Measurements from ENCODE around the gene KIF26A. TPM values are rescaled to one million over a fixed set of nuclear protein-coding genes. Genes with fewer than 3 reads are reported as not detected.
"Not testable (repeated sequence)": the region's sequence is repeated elsewhere in the genome, so short reads cannot be mapped to it uniquely, and the experiment has no call there.

KIF26A gene
- total RNA-seq, 1 experiment from 2014 or later = not detected

DNA sequence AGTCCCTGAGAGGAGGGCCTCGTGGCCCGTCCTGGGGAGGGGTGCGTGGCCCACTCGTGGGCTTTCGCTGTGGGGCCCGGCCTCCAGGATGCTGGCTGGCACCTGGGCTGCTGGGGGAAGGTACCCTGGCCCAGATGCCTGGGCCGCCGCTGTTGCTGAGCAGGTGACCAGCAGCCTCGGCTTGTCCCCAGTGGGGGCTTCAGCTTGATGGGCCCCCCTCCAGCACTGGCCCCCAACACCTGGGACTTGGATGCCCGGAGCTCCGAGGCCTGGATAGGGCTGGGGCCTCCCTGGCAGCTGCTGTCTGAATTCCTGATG, 10.8 kb downstream of the KIF26A start:
- in situ Hi-C loops (cut with HindIII; ENCODE audit: low pct_unique_long_range_greater_than_20kb, low sequenced_read_pairs) = no loop called here
- DNase-seq (ENCODE audit: low read depth) = no peak

DNA sequence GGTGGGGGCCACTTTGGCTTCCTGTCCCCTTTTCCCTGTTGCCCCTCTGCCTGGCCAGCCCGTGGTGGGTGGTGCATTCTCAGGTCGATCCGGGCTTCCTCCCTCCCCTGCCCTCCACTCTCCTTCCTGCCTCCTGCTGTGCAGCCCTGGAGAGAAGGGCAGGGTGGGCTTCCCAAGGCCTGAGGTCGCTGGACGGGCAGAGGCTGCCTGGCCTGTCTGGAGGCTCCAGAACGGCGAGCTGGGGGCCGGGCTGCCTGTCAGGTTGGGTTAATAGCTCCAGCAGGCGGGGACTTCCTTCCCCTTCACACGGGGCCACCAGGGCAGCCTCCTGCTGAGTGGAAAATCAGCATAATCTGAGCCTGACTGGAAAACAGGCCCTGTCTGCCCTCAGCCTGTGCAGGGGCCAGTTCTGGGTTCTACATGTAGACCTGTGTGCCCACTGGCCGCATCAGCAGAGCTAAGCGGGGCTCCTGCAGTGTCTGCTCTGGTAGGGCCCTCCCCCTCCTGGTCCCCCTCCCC, 11.3 kb downstream of the KIF26A start:
- DNase-seq (ENCODE audit: low read depth) = no peak
- in situ Hi-C loops (cut with HindIII; ENCODE audit: low pct_unique_long_range_greater_than_20kb, low sequenced_read_pairs) = no loop called here

DNA sequence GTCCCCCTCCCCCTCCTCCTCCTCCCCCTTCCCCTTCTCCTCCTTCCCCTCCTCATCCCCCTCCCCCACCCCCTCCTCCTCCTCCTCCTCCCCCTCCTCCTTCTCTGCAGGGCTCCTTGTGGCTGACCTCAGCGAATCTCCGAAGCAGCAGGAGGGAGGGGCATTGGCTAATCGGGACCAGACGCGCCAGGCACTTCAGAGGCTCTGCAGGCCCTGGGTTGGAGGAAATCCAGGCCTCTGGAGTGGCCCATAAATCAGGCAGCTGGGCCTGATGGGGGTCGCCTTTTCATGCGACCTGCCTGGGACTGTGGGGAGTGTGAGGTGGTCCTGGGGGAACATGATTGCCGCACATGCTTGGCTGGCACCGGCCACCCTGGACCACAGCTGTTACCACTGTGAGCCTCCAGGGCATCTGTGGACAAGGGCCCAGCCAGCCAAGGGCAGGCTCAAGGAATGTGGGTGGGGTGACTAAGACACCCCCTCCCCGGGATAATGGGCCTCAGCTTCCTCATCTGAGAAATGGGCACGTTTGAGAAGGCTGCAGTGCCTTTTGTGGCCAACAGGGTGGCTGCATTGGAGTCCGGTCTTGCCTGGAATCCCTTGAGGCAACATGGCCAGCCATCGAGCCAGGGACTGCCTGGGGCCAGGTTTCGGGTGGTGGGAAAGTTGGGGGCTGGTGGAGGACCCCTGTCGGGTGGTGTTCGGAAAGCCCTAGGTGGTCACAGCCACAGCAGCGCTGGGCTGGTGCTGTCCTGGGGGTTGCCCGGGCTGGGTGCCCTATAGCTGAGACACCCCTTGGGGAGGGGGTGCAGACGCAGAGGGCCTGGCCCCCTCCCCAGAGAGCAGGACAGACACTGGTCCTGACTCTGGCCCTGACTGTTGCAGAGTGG, 12.0 kb downstream of the KIF26A start:
- in situ Hi-C loops (cut with HindIII; ENCODE audit: low pct_unique_long_range_greater_than_20kb, low sequenced_read_pairs) = no loop called here
- DNase-seq (ENCODE audit: low read depth) = no peak

DNA sequence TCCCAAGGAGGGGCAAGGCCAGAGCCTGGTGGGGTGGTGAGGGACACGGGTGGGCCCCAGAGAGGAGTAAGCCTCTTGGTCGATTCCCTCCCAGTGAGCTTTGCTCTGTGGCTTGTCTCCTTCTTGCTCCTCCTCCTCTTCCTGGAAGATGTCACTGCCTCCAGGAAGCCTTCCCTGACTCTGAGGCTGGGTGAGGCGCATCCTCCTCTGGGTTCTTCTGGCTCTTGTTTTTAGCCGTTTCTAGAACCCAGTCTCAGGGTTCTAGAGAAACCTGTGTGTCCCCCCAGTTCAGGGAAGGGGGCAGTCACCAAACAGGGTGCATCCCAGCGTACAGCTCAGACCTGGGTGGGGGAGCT, 12.6 kb downstream of the KIF26A start:
- no peak for DNase-seq (ENCODE audit: low read depth)
- in situ Hi-C loops (cut with HindIII; ENCODE audit: low pct_unique_long_range_greater_than_20kb, low sequenced_read_pairs) = no loop called here

DNA sequence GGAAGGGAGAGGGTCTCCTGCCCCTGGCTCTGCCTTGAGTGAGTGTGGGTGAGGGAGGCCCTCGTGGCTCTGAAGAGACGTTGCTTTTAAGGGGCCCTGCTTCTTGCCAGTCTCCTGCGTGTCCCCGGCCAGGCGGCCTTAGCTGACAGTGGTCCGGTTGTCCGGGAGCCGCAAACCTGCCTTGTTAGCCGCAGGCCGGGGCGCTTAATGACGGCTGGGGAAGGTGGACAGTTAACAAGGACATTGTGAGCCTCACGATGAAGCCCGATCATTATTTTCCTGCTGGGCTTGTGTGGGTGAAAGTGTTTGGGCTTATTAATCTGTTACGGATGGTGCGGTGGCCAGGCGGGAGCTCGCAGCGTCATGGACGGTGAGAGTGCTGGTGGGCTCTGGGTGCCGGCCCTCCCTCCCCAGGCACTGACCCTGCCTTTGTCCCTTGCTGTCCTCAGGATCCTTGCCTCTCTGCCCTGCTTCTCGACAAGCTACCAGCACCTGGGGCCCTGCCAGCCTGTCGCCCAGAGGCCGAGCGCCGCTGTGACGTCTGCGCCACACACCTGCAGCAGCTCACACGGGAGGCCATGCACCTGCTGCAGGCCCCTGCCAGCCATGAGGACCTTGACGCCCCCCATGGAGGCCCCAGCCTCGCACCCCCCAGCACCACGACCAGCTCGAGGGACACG, 13.3 kb downstream of the KIF26A start:
- no peak for DNase-seq (ENCODE audit: low read depth)
- in situ Hi-C loops (cut with HindIII; ENCODE audit: low pct_unique_long_range_greater_than_20kb, low sequenced_read_pairs) = no loop called here

DNA sequence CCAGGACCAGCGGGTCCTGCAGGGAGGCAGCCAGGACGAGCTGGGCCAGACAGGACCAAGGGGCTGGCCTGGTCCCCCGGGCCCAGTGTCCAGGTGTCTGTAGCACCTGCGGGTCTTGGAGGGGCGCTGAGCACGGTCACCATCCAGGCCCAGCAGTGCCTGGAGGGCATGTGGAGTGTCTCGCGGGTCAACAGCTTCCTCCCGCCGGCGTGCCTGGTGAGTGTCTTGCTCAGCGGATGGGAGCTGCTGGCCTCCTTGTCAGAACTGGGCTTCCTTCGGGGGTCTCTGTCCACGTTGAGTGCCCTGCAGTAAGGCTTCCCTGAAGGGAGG, 13.8 kb downstream of the KIF26A start:
- in situ Hi-C loops (cut with HindIII; ENCODE audit: low pct_unique_long_range_greater_than_20kb, low sequenced_read_pairs) = no loop called here
- DNase-seq (ENCODE audit: low read depth) = no peak

DNA sequence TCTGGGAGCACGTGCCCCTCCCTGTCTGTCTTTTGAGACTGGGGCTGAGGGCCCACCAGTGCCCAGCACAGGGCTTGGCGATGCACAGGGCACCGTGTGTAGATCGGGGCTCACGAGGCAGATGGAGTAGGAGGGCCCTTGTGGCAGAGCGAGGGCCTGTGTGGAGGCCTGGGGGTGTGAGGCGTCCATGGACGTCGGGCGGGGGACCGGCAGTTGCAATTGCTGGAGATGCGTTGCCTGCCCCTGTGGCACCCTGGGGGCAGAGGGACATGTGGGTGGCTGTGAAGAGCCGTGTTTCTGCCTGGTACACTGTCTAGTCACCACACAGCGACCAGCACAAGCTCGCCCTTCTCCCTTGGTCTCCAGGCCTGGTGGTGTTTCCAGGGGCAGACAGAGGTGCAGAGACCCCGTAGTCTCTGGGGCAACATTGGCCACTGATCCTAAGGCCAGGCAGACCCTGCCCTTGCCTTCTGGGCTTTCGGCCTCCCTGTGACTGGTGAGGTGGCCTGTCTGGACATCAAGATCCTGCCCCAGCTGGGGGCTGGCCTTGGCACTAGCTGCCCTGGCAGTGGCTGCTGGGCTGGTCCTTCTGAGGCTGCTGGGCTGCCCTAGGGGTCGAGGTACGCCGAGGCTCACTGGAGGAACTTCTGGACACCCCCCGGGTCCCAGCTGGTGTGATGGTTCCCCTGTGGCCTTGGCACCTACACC, 14.5 kb downstream of the KIF26A start:
- in situ Hi-C loops (cut with HindIII; ENCODE audit: low pct_unique_long_range_greater_than_20kb, low sequenced_read_pairs) = no loop called here

DNA sequence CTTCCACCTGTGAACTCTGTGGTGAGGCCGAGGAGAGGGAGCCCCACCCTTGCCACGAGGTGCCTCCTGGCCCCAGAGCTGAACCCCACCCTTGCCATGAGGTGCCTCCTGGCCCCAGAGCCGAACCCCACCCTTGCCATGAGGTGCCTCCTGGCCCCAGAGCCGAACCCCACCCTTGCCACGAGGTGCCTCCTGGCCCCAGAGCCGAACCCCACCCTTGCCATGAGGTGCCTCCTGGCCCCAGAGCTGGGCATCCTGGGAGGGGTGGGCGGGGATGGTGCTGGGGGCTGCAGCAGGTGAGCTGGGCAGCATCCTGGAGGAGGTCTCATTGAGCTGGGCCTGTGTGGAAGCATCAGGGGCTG, 15.0 kb downstream of the KIF26A start:
- DNase-seq (ENCODE audit: low read depth); in situ Hi-C loops (cut with HindIII; ENCODE audit: low pct_unique_long_range_greater_than_20kb, low sequenced_read_pairs): not testable (repeated sequence)

More for the DNA sequence above, 14.5 kb downstream of the KIF26A start:
- no peak for DNase-seq (ENCODE audit: low read depth)

DNA sequence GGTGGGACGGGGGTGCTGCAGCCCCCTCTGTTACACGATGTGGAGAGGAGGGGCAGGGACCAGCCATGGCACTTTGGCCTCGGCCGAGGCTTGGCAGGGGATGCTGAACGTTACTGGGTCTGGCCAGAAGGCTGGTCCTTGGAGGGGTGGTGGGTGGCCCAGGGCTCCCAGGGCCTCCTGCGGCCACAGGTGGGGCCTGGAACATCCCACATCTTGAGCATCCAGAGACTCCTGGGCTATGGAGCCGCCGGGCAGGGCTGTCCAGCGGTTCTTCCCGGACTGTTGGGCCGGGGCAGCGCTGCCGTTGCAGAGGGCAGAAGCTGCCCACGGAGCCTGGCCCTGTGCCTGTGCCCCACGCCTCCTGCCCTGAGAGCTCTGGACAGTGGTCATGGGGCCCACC, 15.9 kb downstream of the KIF26A start:
- in situ Hi-C loops (cut with HindIII; ENCODE audit: low pct_unique_long_range_greater_than_20kb, low sequenced_read_pairs) = no loop called here

DNA sequence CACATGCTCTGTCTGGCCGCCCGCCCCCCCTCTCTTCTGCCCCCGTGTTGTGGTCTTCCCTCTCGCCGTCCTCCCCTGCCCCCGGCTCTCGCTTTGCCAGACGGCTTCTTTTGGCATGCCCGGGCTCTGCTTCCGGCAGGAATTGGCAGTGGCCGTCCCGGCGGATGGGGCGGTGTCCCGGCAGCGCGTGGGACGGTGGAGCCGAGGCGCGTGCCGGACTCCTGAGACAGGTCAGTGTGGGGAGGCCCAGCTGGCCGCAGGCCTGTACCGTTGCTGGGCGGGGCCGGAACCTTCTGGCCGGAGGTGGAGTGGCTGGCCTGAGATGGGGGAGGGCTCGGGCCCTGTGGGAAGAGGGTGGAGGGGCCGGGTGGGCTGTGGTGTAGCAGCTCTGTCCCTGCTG, 17.1 kb downstream of the KIF26A start:
- DNase-seq (ENCODE audit: low read depth) = no peak
- in situ Hi-C loops (cut with HindIII; ENCODE audit: low pct_unique_long_range_greater_than_20kb, low sequenced_read_pairs) = no loop called here

More for the DNA sequence above, 15.9 kb downstream of the KIF26A start:
- DNase-seq (ENCODE audit: low read depth) = no peak

DNA sequence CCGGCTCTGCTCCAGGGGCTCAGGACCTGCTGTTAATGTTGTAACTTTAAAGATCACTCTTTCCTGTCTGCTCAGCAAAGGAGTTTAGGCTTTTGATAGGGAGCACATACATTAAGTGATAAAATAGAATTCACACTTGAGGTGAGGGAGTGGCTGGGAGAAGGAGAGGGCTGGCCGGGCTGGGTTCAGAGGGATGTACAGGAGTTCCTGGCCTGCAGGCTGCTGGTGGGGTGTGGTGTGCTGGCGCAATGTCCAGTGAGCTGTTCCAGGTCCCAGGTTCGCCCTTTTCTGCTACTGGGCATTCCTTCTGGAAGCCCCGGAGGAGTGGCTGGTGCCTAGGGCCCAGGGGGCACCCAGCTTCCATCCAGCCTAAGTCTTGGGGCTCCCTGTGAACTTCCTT, 17.8 kb downstream of the KIF26A start:
- in situ Hi-C loops (cut with HindIII; ENCODE audit: low pct_unique_long_range_greater_than_20kb, low sequenced_read_pairs) = no loop called here
- DNase-seq (ENCODE audit: low read depth) = no peak

DNA sequence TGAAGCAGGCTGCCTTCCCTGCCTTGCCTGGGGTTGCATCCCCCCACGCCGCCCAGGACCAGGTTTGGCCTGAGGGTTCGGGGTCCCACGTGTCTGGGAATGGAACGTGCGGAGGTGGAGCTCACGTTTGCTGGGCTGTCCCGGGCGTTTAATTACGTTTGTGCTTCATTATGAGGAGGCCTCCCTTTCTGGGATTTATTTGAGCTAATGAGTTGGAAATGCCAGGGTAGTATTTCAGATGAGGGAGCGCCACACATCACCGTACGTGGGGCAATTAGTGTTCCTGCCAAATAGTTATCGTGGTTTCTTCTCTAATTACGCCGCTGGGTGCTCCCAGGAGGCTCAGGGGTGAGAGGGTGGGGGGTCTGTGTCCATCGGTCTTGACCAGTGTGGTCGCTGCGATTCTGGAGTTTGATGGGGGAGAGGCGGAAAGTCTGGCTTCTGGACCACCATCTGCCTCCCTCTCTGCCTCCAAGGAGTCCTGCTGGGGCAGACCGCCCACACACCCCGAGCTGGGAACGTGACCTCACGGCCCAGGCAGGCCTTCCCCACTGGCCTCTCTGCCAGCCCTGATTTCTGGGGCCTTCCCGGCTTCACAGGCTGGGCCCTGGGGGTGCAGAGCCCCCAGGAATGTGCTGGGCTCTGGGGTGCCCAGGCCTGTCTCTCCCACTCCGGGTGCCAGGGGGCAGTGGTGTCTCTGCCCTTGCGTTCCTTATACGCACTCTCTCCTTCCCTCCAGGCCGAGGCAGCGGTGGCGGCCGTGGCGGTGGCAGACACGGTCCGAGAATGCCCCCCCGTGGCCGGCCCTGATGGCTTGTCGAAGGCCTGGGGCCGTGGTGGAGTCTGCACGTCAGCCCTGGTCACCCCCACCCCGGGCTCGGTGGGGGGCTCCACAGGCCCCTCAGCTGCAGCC, 18.9 kb downstream of the KIF26A start:
- no peak for DNase-seq (ENCODE audit: low read depth)
- in situ Hi-C loops (cut with HindIII; ENCODE audit: low pct_unique_long_range_greater_than_20kb, low sequenced_read_pairs) = no loop called here

DNA sequence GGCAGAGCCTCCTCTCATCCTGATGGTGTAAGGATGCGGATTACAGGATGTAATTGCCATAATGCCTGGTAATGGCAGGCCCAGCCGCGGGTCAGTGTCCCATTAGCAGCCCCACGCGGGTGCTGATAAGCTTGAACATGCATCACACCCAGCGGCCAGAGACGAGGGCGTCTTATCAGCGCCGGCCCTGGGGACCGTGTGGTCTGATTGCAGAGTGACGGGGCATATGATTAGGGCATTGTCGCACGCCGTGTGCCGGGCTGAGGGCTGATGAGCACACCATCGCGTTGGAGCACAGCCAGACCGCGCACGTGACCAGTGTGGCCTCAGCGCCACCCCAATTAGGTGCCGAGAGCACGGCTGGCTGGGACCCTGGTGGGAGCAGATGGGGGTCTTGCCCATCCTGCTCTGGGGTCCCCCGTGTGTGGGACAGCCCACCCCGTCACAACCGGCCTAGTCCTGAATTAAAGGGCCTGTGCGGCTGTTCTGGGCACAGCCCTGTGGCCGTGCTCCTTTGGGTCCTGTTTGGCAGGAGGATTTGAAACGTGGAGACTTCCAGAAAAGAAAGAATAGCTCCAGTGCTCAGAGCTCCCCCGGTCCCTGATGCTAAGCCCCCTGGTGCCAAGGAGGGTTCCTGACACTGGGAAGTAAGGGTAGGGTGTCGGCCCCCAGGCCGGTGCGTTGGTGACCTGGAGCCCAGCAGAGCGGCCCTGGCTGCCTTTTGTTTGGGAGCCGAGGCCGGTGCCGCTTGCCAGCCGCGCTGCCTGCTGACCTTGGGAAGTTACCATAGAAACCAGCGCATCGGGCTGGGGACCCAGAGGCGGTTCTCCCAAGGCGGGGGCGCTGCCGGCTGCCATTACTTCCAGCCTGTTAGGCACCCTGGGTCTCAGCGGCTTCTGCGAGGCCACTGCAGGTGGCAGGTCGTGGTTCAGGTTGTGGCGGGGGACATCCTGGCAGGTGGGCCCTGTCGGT, 20.7 kb downstream of the KIF26A start:
- no peak for DNase-seq (ENCODE audit: low read depth)
- in situ Hi-C loops (cut with HindIII; ENCODE audit: low pct_unique_long_range_greater_than_20kb, low sequenced_read_pairs) = no loop called here

DNA sequence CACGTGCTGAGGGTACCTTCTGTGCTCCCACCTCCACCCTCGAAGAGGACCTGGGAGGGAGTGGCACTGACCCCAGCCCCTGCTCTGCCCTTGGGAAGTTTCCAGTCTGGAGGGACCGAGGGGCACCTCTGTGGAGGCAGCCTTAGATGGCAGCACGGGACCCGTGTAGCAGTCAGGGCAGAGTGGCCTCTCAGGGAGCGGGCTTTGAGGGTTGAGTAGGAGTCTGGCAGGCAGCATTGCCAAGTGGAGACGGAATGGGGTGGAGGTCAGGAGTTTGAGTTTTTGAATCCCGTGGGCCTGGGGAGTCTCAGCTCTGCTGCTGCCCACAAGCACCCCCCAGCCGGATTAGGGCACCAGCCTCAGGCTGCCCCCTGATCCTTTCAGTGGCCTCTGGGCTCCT, 21.6 kb downstream of the KIF26A start:
- no peak for DNase-seq (ENCODE audit: low read depth)
- in situ Hi-C loops (cut with HindIII; ENCODE audit: low pct_unique_long_range_greater_than_20kb, low sequenced_read_pairs) = no loop called here

DNA sequence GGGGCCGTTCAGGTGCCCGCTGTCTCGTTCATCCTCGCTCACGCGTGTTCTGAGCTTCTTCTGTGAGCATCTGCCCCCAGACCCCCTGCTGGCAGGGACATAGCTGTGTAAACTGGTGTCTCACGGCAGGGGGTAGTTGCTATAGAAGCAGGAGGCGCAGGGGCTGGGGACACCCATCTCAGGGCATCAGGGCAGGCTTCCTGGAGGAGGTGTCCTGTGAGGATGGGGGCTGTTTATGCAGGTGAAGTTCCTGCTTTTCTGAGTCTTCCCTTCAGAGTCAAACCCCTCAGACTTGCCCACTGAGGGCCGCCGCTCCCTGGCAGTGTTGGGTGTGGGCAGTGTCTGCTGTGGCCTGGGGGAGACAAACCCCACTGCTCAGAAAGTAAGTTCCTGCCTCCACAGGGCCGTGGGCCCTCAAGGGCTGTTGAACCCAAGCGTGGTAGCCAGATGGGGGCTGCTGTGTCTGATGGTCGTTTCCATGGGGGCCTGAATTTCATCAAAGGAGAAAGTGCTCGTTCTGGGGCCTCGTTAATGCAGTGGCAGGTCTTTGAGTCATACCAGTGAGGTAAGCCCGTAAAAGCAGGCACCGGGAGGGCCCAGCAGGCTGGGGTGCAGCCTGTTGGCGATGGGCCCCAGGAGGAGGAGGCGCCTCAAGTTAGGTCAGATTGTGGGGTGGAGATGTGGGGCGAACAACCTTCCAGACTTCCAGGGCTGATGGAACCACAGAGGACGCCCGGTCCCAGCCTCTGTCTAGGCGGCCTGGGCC, 23.4 kb downstream of the KIF26A start:
- DNase-seq (ENCODE audit: low read depth) = no peak
- in situ Hi-C loops (cut with HindIII; ENCODE audit: low pct_unique_long_range_greater_than_20kb, low sequenced_read_pairs) = no loop called here

DNA sequence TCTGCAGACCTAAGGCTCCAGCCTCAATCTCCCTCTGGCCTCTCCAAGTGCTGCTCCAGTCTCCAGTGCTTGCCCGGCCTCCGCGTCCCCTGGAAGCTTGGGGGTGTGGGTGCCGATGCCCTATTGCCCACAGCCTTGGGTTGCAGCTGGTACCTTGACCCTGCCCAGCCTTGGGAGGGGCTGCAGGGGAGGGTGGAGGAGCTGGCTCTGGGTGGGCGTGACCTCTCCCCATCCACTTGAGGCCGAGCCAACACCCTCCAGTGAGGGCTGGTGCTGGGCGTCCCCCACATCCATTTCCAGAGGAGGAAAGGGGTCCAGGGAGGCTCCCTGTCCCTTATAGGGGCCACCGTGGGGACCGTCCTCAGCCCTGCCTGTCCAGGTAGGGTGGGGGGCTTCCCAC, 24.1 kb downstream of the KIF26A start:
- in situ Hi-C loops (cut with HindIII; ENCODE audit: low pct_unique_long_range_greater_than_20kb, low sequenced_read_pairs) = no loop called here
- no peak for DNase-seq (ENCODE audit: low read depth)

DNA sequence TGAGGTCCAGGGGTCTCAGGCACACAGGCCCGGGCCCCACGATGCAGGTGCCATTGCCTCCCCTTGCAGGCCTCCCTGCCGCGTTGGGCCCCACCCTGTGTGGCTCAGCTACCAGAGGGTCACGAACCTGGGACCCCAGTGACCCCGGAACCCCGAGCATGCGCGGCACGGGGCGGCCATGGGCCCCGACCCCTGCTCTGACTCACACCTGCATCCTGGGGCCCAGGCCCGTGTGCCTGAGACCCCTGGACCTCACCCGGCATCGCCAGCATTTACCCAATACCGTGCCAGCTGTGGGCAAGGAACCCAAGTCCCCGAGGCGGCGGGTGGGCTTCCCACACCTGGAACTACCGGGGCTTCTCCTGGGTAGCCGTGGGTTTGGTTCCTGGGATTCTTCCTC, 25.2 kb downstream of the KIF26A start:
- no peak for DNase-seq (ENCODE audit: low read depth)
- in situ Hi-C loops (cut with HindIII; ENCODE audit: low pct_unique_long_range_greater_than_20kb, low sequenced_read_pairs) = no loop called here

Data from Caki2 (cell line).